ENCODE measurements around the gene PLCB4.

- TF ChIP-seq CTCF (IDR thresholded peaks at IDR 0.05) (no peak), POLR2A (IDR thresholded peaks at IDR 0.05) (no peak)
These were observed 6.6 kb downstream of the PLCB4 start for GRCh38 chr20:9075264-9076095.
